Measurements from ENCODE around the gene SERPINB7.

DNA sequence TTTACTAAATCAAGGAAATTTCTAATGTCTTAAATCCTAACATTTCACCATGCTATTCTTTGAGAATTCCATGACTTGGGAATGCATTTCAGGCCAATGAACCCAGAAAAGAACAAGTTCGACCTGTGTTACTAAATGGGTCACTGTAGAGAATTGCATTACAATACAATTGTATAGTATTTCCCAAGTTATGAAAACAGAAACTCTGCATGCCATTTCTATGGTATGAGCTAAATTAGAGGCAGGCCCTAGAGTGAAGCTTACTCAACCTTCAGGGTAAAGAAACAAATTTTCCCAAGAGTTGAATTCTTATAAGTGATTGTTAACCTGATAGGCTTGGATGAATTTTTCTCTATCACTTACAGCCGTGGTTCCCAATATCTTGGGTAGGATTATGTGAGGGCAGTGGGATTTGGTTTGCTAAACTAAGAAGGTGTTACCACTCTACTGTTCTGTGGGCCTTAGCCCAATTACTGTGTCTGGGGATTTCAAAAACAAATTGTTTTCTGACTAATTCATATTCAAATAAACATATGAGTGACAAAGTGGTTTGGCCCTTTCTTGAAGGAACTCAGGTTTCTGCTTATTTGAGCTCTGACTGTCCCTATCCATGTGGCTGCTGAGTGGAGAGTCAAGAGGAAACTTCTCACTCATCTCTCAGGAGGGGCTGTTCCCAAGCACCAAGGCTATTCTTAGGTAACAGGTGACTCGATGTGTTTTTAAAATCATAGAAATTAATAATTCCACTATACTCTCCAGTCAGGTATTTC is 11.2 kb upstream of the SERPINB7 start:
- no peak for TF ChIP-seq POLR2AphosphoS5 (IDR thresholded peaks at IDR 0.05)
- TF ChIP-seq, protein P1, sequence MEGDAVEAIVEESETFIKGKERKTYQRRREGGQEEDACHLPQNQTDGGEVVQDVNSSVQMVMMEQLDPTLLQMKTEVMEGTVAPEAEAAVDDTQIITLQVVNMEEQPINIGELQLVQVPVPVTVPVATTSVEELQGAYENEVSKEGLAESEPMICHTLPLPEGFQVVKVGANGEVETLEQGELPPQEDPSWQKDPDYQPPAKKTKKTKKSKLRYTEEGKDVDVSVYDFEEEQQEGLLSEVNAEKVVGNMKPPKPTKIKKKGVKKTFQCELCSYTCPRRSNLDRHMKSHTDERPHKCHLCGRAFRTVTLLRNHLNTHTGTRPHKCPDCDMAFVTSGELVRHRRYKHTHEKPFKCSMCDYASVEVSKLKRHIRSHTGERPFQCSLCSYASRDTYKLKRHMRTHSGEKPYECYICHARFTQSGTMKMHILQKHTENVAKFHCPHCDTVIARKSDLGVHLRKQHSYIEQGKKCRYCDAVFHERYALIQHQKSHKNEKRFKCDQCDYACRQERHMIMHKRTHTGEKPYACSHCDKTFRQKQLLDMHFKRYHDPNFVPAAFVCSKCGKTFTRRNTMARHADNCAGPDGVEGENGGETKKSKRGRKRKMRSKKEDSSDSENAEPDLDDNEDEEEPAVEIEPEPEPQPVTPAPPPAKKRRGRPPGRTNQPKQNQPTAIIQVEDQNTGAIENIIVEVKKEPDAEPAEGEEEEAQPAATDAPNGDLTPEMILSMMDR (IDR thresholded peaks at IDR 0.05), result no peak
- no peak for TF ChIP-seq POLR2A (IDR thresholded peaks at IDR 0.05)

Measured in sigmoid colon (tissue), 4 donors.